ENCODE data around the gene CDPF1.

- TF ChIP-seq POLR2A (IDR thresholded peaks at IDR 0.05; ENCODE audit: low read depth, low read length) (no peak), POLR2AphosphoS5 (IDR thresholded peaks at IDR 0.05; ENCODE audit: low read depth, low read length) (no peak)
These were observed 40.2 kb upstream of the CDPF1 start for GRCh38 chr22:46290121-46290842.
